GM18873 (cell line): ENCODE data around the gene PELO.
"Not testable (repeated sequence)": the region's sequence is repeated elsewhere in the genome, so short reads cannot be mapped to it uniquely, and the experiment has no call there.

Experiments used
- ATAC-seq: cut with Tn5 transposase; IDR thresholded peaks from one replicate; pipeline ENCODE4 v1.9.1; 2021; ENCODE audit warnings: mild to moderate bottlenecking, moderate library complexity, moderate number of reproducible peaks; ENCODE audit not compliant: unreplicated experiment, low FRiP score

Gene PELO

GRCh38 chr5:52787600-52788504 lies at the start of gene PELO, which contains the start of gene ITGA1:
Gene PELO (plus strand): TSS chr5:52787916. CDS start chr5:52800395, 12,479 bp downstream.
Gene ITGA1 (plus strand): TSS chr5:52787916. CDS start chr5:52788354, 438 bp downstream.
- peak; percentile 79 for ATAC-seq

- no peak for ATAC-seq
Measured at GRCh38 chr5:52738095-52738506, 49.6 kb upstream of the PELO start.

GRCh38 chr5:52740007-52740406 lies 47.7 kb upstream of the PELO start:
- no peak for ATAC-seq

- no peak for ATAC-seq
Measured at GRCh38 chr5:52743012-52743411, 44.7 kb upstream of the PELO start.

GRCh38 chr5:52743529-52743928 lies 44.2 kb upstream of the PELO start:
- no peak for ATAC-seq

- ATAC-seq = no peak
Measured at GRCh38 chr5:52743970-52744369, 43.7 kb upstream of the PELO start.

GRCh38 chr5:52744867-52745458 lies 42.8 kb upstream of the PELO start:
- ATAC-seq = not testable (repeated sequence)

- ATAC-seq = no peak
Measured at GRCh38 chr5:52746539-52746938, 41.2 kb upstream of the PELO start.

- no peak for ATAC-seq
Measured at GRCh38 chr5:52748590-52748989, 39.1 kb upstream of the PELO start.

- no peak for ATAC-seq
Measured at GRCh38 chr5:52749666-52750065, 38.0 kb upstream of the PELO start.

- ATAC-seq = no peak
Measured at GRCh38 chr5:52751137-52751536, 36.6 kb upstream of the PELO start.

- no peak for ATAC-seq
Measured at GRCh38 chr5:52754051-52754450, 33.7 kb upstream of the PELO start.

GRCh38 chr5:52757527-52757926 lies 30.2 kb upstream of the PELO start:
- ATAC-seq = no peak

- ATAC-seq = no peak
Measured at GRCh38 chr5:52758014-52758413, 29.7 kb upstream of the PELO start.

- ATAC-seq = no peak
Measured at GRCh38 chr5:52759331-52759730, 28.4 kb upstream of the PELO start.

GRCh38 chr5:52760695-52761366 lies 26.9 kb upstream of the PELO start:
- ATAC-seq = no peak

- no peak for ATAC-seq
Measured at GRCh38 chr5:52767217-52767743, 20.4 kb upstream of the PELO start.

- peak; percentile 38 for ATAC-seq
Measured at GRCh38 chr5:52767766-52768480, 19.8 kb upstream of the PELO start.

GRCh38 chr5:52769061-52769460 lies 18.7 kb upstream of the PELO start:
- ATAC-seq = no peak

- ATAC-seq = no peak
Measured at GRCh38 chr5:52770287-52770939, 17.3 kb upstream of the PELO start.
